ENCODE measurements around the gene MPP7.
A peak's percentile ranks its signal among the peaks of the same experiment; 100 is the strongest.

Gene MPP7

GRCh38 chr10:28305553-28305952 is 2.7 kb upstream of the MPP7 start:
- DNase-seq (ENCODE audit: low read depth in 2 of 2), result no peak

GRCh38 chr10:28304032-28304571 is 1.2 kb upstream of the MPP7 start:
- no peak for DNase-seq (ENCODE audit: low read depth in 2 of 2)

GRCh38 chr10:28302012-28302637 is 739 bp downstream of the MPP7 start:
- DNase-seq (ENCODE audit: low read depth in 2 of 2), result no peak

- no peak for DNase-seq (ENCODE audit: low read depth in 2 of 2)
These were observed 2.8 kb downstream of the MPP7 start for GRCh38 chr10:28300027-28300426.

GRCh38 chr10:28298951-28299350 is 3.9 kb downstream of the MPP7 start:
- no peak for DNase-seq (ENCODE audit: low read depth in 2 of 2)

- DNase-seq (ENCODE audit: low read depth in 2 of 2), result no peak
These were observed 6.8 kb downstream of the MPP7 start for GRCh38 chr10:28296023-28296422.

- no peak for DNase-seq (ENCODE audit: low read depth in 2 of 2)
These were observed 7.5 kb downstream of the MPP7 start for GRCh38 chr10:28295336-28295735.

GRCh38 chr10:28294809-28295208 is 8.1 kb downstream of the MPP7 start:
- no peak for DNase-seq (ENCODE audit: low read depth in 2 of 2)

- no peak for DNase-seq (ENCODE audit: low read depth in 2 of 2)
These were observed 8.7 kb downstream of the MPP7 start for GRCh38 chr10:28294169-28294532.

GRCh38 chr10:28293236-28294168 is 9.4 kb downstream of the MPP7 start:
- no peak for DNase-seq (ENCODE audit: low read depth in 2 of 2)

GRCh38 chr10:28291881-28292297 is 11.0 kb downstream of the MPP7 start:
- peak in 1 of 2 donors; percentile 23 for DNase-seq (ENCODE audit: low read depth in 2 of 2)

GRCh38 chr10:28285816-28286215 is 17.0 kb downstream of the MPP7 start:
- no peak for DNase-seq (ENCODE audit: low read depth in 2 of 2)

- no peak for DNase-seq (ENCODE audit: low read depth in 2 of 2)
These were observed 18.7 kb downstream of the MPP7 start for GRCh38 chr10:28284126-28284525.

- DNase-seq (ENCODE audit: low read depth in 2 of 2), result no peak
These were observed 19.6 kb downstream of the MPP7 start for GRCh38 chr10:28283251-28283650.

GRCh38 chr10:28282336-28282735 is 20.5 kb downstream of the MPP7 start:
- DNase-seq (ENCODE audit: low read depth in 2 of 2), result no peak

- DNase-seq (ENCODE audit: low read depth in 2 of 2), result no peak
These were observed 21.0 kb downstream of the MPP7 start for GRCh38 chr10:28281726-28282315.

GRCh38 chr10:28280652-28281051 is 22.2 kb downstream of the MPP7 start:
- DNase-seq (ENCODE audit: low read depth in 2 of 2), result no peak

GRCh38 chr10:28279878-28280277 is 23.0 kb downstream of the MPP7 start:
- DNase-seq (ENCODE audit: low read depth in 2 of 2), result no peak

- DNase-seq (ENCODE audit: low read depth in 2 of 2), result no peak
These were observed 24.0 kb downstream of the MPP7 start for GRCh38 chr10:28278842-28279241.

GRCh38 chr10:28276384-28276783 is 26.5 kb downstream of the MPP7 start:
- DNase-seq (ENCODE audit: low read depth in 2 of 2), result no peak

- DNase-seq (ENCODE audit: low read depth in 2 of 2), result no peak
These were observed 28.4 kb downstream of the MPP7 start for GRCh38 chr10:28274475-28274874.

GRCh38 chr10:28273343-28273742 is 29.5 kb downstream of the MPP7 start:
- DNase-seq (ENCODE audit: low read depth in 2 of 2), result no peak

Data from stimulated activated CD8-positive, alpha-beta memory T cell treated with anti-CD3 and anti-CD28 coated beads, Interleukin-2, amount 100 ng/mL, for 48 hours (primary cell).